ENCODE measurements around the gene VAMP8.
"Not testable (repeated sequence)": the region's sequence is repeated elsewhere in the genome, so short reads cannot be mapped to it uniquely, and the experiment has no call there.

Gene VAMP8

GRCh38 chr2:85601771-85602475 is 24.5 kb downstream of the VAMP8 start:
- Histone ChIP-seq H3K36me3 (ENCODE audit: control insufficient read depth in 1 of 2, insufficient read depth in 2 of 2, low read length in 2 of 2) (peaks cover 20 to 31% of the 10 kb centered on the region in 2 donors), H3K4me1 (ENCODE audit: control insufficient read depth in 1 of 2, insufficient read depth in 2 of 2, low read length in 2 of 2) (peaks cover 10 to 34% of the 10 kb centered on the region in 2 donors), H3K27me3 (ENCODE audit: low read depth, low read length) (no peaks in the 10 kb centered on the region), H3K9me3 (ENCODE audit: control insufficient read depth in 1 of 2, low read length in 2 of 2) (no peaks in the 10 kb centered on the region), H3K4me3 (ENCODE audit: low read depth in 1 of 2, low read length in 2 of 2) (peak overlapping the region; percentile 78 to 79), H3K27ac (ENCODE audit: low read length) (peak overlapping the region; percentile 65)

- H3K27me3 ChIP-seq (ENCODE audit: low read depth, low read length): no peaks in the 10 kb centered on the region
- no peaks in the 10 kb centered on the region for H3K9me3 ChIP-seq (ENCODE audit: control insufficient read depth in 1 of 2, low read length in 2 of 2)
- H3K4me3 ChIP-seq (ENCODE audit: low read depth in 1 of 2, low read length in 2 of 2): peak within 1 kb of the TSS; percentile 79 to 88
- peaks cover 14 to 31% of the 10 kb centered on the region in 2 donors for H3K36me3 ChIP-seq (ENCODE audit: control insufficient read depth in 1 of 2, insufficient read depth in 2 of 2, low read length in 2 of 2)
- H3K27ac ChIP-seq (ENCODE audit: low read length): peak within 1 kb of the TSS; percentile 72
- peaks cover 8 to 29% of the 10 kb centered on the region in 2 donors for H3K4me1 ChIP-seq (ENCODE audit: control insufficient read depth in 1 of 2, insufficient read depth in 2 of 2, low read length in 2 of 2)
Observed at GRCh38 chr2:85602476-85603234, 25.3 kb downstream of the VAMP8 start, which contains the start of gene TMEM150A. Gene TMEM150A, minus strand, starts transcription at chr2:85602698. Its CDS starts 750 bp downstream, at chr2:85601948.

- Histone ChIP-seq H3K4me3 (ENCODE audit: low read depth in 1 of 2, low read length in 2 of 2) (peak overlapping the region in 1 of 2 donors; percentile 79), H3K36me3 (ENCODE audit: control insufficient read depth in 1 of 2, insufficient read depth in 2 of 2, low read length in 2 of 2) (peaks cover 13 to 31% of the 10 kb centered on the region in 2 donors), H3K4me1 (ENCODE audit: control insufficient read depth in 1 of 2, insufficient read depth in 2 of 2, low read length in 2 of 2) (peaks cover 8 to 32% of the 10 kb centered on the region in 2 donors)
- not testable (repeated sequence) for H3K27ac ChIP-seq (ENCODE audit: low read length); H3K27me3 ChIP-seq (ENCODE audit: low read depth, low read length); H3K9me3 ChIP-seq (ENCODE audit: control insufficient read depth in 1 of 2, low read length in 2 of 2)
Observed at GRCh38 chr2:85604133-85604444, 26.7 kb downstream of the VAMP8 start.

- Histone ChIP-seq H3K27ac (ENCODE audit: low read length) (no peak overlapping the region), H3K4me1 (ENCODE audit: control insufficient read depth in 1 of 2, insufficient read depth in 2 of 2, low read length in 2 of 2) (peaks cover 8 to 36% of the 10 kb centered on the region in 2 donors), H3K27me3 (ENCODE audit: low read depth, low read length) (no peaks in the 10 kb centered on the region), H3K36me3 (ENCODE audit: control insufficient read depth in 1 of 2, insufficient read depth in 2 of 2, low read length in 2 of 2) (peaks cover 11 to 31% of the 10 kb centered on the region in 2 donors), H3K4me3 (ENCODE audit: low read depth in 1 of 2, low read length in 2 of 2) (no peak overlapping the region), H3K9me3 (ENCODE audit: control insufficient read depth in 1 of 2, low read length in 2 of 2) (no peaks in the 10 kb centered on the region)
Observed at GRCh38 chr2:85604568-85605339, 27.4 kb downstream of the VAMP8 start.

- no peak overlapping the region for H3K27ac ChIP-seq (ENCODE audit: low read length)
- H3K4me1 ChIP-seq (ENCODE audit: control insufficient read depth in 1 of 2, insufficient read depth in 2 of 2, low read length in 2 of 2): peaks cover 8 to 43% of the 10 kb centered on the region in 2 donors
- H3K4me3 ChIP-seq (ENCODE audit: low read depth in 1 of 2, low read length in 2 of 2): no peak overlapping the region
- no peaks in the 10 kb centered on the region for H3K27me3 ChIP-seq (ENCODE audit: low read depth, low read length)
- no peaks in the 10 kb centered on the region for H3K9me3 ChIP-seq (ENCODE audit: control insufficient read depth in 1 of 2, low read length in 2 of 2)
- H3K36me3 ChIP-seq (ENCODE audit: control insufficient read depth in 1 of 2, insufficient read depth in 2 of 2, low read length in 2 of 2): peaks cover 11 to 25% of the 10 kb centered on the region in 2 donors
Observed at GRCh38 chr2:85605406-85606115, 28.2 kb downstream of the VAMP8 start.

- H3K4me3 ChIP-seq (ENCODE audit: low read depth in 1 of 2, low read length in 2 of 2): no peak overlapping the region
- H3K27me3 ChIP-seq (ENCODE audit: low read depth, low read length): no peaks in the 10 kb centered on the region
- no peaks in the 10 kb centered on the region for H3K9me3 ChIP-seq (ENCODE audit: control insufficient read depth in 1 of 2, low read length in 2 of 2)
- no peak overlapping the region for H3K27ac ChIP-seq (ENCODE audit: low read length)
- H3K36me3 ChIP-seq (ENCODE audit: control insufficient read depth in 1 of 2, insufficient read depth in 2 of 2, low read length in 2 of 2): peaks cover 11 to 25% of the 10 kb centered on the region in 2 donors
- H3K4me1 ChIP-seq (ENCODE audit: control insufficient read depth in 1 of 2, insufficient read depth in 2 of 2, low read length in 2 of 2): peaks cover 8 to 47% of the 10 kb centered on the region in 2 donors
Observed at GRCh38 chr2:85606116-85606455, 28.7 kb downstream of the VAMP8 start.

- Histone ChIP-seq H3K27me3 (ENCODE audit: low read depth, low read length) (no peaks in the 10 kb centered on the region), H3K4me1 (ENCODE audit: control insufficient read depth in 1 of 2, insufficient read depth in 2 of 2, low read length in 2 of 2) (peaks cover 0 to 44% of the 10 kb centered on the region in 2 donors), H3K4me3 (ENCODE audit: low read depth in 1 of 2, low read length in 2 of 2) (no peak overlapping the region), H3K9me3 (ENCODE audit: control insufficient read depth in 1 of 2, low read length in 2 of 2) (no peaks in the 10 kb centered on the region), H3K36me3 (ENCODE audit: control insufficient read depth in 1 of 2, insufficient read depth in 2 of 2, low read length in 2 of 2) (peaks cover 11 to 25% of the 10 kb centered on the region in 2 donors), H3K27ac (ENCODE audit: low read length) (no peak overlapping the region)
Observed at GRCh38 chr2:85607268-85608215, 30.2 kb downstream of the VAMP8 start.

GRCh38 chr2:85611217-85611704 is 33.9 kb downstream of the VAMP8 start:
- peak overlapping the region; percentile 45 for H3K27ac ChIP-seq (ENCODE audit: low read length)
- peaks cover 0 to 26% of the 10 kb centered on the region in 2 donors for H3K4me1 ChIP-seq (ENCODE audit: control insufficient read depth in 1 of 2, insufficient read depth in 2 of 2, low read length in 2 of 2)
- peaks cover 11 to 25% of the 10 kb centered on the region in 2 donors for H3K36me3 ChIP-seq (ENCODE audit: control insufficient read depth in 1 of 2, insufficient read depth in 2 of 2, low read length in 2 of 2)
- H3K27me3 ChIP-seq (ENCODE audit: low read depth, low read length): no peaks in the 10 kb centered on the region
- H3K4me3 ChIP-seq (ENCODE audit: low read depth in 1 of 2, low read length in 2 of 2): peak overlapping the region; percentile 81 to 98
- H3K9me3 ChIP-seq (ENCODE audit: control insufficient read depth in 1 of 2, low read length in 2 of 2): no peaks in the 10 kb centered on the region

- H3K4me1 ChIP-seq (ENCODE audit: control insufficient read depth in 1 of 2, insufficient read depth in 2 of 2, low read length in 2 of 2): peaks cover 0 to 28% of the 10 kb centered on the region in 2 donors
- no peaks in the 10 kb centered on the region for H3K9me3 ChIP-seq (ENCODE audit: control insufficient read depth in 1 of 2, low read length in 2 of 2)
- peaks cover 11 to 21% of the 10 kb centered on the region in 2 donors for H3K36me3 ChIP-seq (ENCODE audit: control insufficient read depth in 1 of 2, insufficient read depth in 2 of 2, low read length in 2 of 2)
- H3K27me3 ChIP-seq (ENCODE audit: low read depth, low read length): no peaks in the 10 kb centered on the region
- peak within 1 kb of the TSS; percentile 81 to 98 for H3K4me3 ChIP-seq (ENCODE audit: low read depth in 1 of 2, low read length in 2 of 2)
- peak within 1 kb of the TSS; percentile 87 for H3K27ac ChIP-seq (ENCODE audit: low read length)
Observed at GRCh38 chr2:85611705-85612587, 34.6 kb downstream of the VAMP8 start, which contains the start of gene C2orf68. Gene C2orf68, minus strand, starts transcription at chr2:85612066. Its CDS starts 82 bp downstream, at chr2:85611984.
